NCI-H2227 (cell line): Measurements from ENCODE around the gene FOXP1.
"Not testable (repeated sequence)": the region's sequence is repeated elsewhere in the genome, so short reads cannot be mapped to it uniquely, and the experiment has no call there.

Experiments
- DNase-seq: peaks from one replicate; lab custom pipeline; 2025; ENCODE audit not compliant: unreplicated experiment; lab: John Stamatoyannopoulos, UW

The FOXP1 gene

DNA sequence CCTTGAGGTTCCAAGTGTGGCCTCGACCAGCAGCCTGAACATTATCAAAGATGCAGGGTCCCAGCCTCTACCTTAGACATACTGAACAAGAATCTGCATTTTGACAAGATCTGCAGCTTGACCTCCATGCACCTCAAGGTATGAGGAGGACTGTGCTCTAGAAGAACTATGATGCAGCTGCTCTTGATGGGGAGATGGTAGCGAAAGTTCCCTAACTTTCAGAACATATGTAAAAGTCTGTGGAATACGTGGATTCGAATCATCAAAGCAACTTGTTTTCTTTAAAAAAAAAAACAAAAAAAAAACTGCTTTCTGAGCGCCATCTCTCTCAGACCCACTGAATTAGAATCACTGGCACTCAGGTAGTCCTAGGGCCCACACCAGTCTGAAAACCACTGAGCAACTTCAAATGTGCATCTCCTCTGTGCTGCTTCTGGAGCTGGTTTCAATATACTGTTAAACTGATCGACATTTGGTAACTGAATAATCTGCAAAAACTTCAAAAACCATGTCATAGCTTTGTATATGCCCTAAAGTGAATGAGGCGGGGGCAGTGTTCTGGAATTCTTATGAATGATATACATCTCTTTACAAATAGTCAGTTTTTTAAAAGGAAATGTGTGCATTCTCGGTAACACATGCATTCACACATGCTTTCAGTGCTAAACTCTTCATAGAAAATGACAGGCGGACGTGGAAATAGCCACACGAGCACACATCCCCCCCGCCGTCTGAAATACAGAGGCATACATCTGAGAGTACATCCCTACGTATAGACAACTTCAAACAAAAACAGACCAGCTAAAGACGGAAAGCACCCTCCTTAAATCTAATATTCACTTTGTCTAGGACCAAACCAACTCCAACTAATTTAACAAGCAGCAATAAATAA, 128.8 kb downstream of the FOXP1 start:
- DNase-seq = no peak

DNA sequence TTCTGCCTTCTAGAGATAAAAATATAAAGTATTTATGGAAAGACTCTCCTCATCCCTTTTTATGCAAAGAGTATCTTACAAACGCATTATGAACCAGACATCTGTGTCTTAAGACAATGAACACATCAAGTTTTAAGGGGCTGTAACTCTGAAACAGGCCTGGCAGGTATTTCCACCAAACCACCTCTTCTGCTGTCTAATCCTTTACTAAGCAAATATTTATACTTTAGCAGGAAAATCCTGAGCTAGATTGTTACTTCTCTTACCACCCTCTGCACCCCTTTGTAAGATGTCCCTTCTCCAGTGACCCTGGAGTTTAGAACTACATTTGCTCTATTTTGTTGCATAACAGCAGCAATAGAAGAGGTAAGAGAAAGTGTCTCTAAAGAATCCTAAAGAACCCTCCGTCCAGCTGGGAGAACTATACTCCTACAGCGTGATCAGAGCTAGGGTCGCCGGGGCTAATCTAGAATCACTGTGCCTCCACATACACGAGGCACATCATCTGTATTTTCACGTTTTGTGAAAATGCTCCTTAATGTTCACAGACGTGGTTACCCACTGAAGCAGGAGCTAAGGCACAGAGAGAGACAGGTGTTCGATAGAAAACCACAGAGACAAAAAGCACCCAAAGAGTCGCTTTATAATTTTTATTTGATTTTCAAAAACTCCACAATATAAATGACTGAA, 129.6 kb downstream of the FOXP1 start:
- no peak for DNase-seq

- DNase-seq = no peak
Observed at GRCh38 chr3:71453319-71453718, 130.2 kb downstream of the FOXP1 start.

- DNase-seq = no peak
Observed at GRCh38 chr3:71451812-71452211, 131.7 kb downstream of the FOXP1 start.

DNA sequence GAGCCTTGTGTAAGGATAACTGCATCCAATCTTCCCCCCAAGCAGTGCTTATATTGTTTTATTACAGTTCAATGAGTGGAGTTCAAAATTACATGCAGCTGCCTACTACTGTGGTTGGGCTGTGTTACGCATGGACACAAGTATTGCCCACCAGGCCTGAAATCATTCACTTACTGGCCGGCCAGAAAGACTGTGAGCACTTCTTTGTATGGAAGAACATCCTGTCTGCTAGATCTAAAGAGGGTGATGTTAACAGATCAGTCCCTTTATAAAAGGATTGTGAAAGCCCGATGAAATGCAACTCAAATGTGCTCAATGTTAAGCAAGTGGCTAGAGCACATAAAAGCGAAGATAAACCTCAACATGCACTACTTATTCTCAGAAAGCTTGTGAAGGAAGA, 132.5 kb downstream of the FOXP1 start:
- no peak for DNase-seq

GRCh38 chr3:71450162-71450561, 133.4 kb downstream of the FOXP1 start:
- DNase-seq = no peak

GRCh38 chr3:71447803-71448202, 135.7 kb downstream of the FOXP1 start:
- DNase-seq = no peak

GRCh38 chr3:71447197-71447596, 136.3 kb downstream of the FOXP1 start:
- DNase-seq = no peak

GRCh38 chr3:71446734-71447133, 136.8 kb downstream of the FOXP1 start:
- no peak for DNase-seq

- no peak for DNase-seq
Observed at GRCh38 chr3:71446260-71446659, 137.3 kb downstream of the FOXP1 start.

DNA sequence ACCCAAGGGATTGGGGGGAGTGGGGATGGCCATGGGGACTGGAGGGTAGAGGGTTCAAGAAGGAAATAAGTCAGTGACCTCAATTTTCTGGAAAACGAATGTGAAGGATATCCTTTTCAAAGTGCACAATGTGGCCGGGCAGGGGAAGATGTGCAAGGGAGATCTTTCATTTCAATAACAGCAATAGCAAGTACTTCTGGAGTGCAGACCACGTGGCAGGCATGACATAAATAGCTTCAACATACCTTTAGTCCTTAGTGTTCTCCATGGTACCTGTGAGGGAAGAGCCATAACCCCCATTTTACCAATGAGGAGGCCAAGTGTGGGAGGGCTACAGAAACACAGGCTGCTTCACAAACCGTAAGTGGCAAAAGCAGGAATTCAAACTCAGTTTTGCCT, 138.7 kb downstream of the FOXP1 start:
- DNase-seq = no peak

GRCh38 chr3:71444028-71444860, 139.3 kb downstream of the FOXP1 start:
- DNase-seq = no peak

DNA sequence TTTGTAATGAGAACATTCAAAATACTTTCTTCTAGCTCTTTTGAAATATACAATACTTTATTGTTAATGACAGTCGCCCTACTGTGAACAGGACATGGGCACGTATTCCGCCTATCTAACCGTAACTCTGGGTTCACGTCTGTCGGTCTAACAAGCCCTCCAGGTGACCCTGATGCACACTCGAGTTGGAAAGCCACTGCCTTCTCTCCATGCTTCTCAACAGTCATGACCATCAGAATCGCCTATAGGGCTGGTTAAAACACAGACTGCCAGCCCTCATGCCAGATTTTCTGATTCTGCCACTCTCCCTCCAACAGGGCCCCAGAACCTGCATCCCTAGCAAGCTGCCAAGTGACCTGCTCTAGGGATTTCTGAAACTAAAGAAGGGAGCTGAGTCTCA, 140.2 kb downstream of the FOXP1 start:
- DNase-seq = no peak

GRCh38 chr3:71442652-71443042, 140.9 kb downstream of the FOXP1 start:
- no peak for DNase-seq

DNA sequence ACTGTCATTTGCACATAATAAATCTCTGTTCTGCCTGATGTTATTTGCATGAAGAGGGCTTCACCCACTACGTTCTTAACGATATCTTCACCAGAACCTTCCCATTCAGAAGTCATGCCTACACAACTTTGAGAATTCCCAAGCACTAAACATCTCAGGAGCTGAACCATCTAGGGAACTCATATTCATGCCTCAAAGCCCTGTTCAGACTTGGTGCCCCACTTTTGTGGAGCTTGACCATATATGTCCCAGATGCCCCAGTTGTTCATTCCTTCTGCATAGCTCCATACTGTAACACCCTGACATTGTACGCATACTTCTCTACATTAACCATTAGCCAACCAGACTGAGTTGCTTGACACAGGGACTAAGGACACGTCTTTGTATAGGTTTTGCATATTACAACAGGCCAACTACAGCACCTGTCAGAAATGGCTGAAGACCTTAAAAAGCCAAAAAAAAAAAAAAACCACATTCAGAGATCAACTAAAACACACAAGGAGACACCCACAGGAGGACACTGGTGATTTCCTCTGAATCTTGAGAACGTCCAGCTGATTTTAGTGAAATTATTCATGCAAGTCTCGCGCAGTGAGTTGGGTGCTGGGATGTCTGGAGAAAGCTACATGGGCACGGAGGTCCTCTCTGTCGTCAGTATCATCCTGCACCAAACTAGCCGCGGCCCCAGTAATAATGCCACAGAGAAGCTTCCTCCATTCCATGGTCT, 141.4 kb downstream of the FOXP1 start:
- no peak for DNase-seq

DNA sequence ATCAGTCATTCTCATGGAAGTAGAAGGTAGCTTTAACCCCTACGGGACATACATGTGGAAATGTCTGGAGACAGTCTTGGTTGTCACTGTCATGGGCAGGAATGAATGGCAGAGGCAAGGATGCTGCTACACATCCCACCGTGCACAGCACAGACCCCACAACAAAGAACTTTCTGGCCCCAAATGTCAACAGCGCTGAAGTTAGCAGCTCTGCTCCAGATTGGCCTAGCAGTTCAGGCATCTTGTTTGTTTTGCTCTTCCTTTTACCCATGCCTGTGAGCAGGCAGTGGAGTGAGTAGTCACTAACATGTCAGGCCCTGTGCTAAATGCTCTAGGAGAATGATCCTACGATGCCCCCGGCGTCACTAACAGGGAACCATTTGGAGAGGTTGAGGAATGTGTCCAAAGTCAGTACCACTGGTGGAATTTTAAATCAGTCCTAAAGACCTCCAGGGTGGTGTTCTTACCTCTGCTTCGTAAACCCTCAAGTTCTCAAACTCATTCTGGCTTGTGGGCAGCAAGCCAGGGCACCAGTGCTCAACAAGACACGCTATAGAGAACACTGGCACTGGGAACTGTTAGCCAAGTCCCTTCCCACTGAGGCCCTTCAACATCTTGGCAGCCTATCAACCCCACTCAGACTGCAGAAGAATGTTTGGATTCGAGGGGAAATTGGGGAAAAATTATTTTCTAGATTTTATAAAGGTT, 142.2 kb downstream of the FOXP1 start:
- DNase-seq = no peak

DNA sequence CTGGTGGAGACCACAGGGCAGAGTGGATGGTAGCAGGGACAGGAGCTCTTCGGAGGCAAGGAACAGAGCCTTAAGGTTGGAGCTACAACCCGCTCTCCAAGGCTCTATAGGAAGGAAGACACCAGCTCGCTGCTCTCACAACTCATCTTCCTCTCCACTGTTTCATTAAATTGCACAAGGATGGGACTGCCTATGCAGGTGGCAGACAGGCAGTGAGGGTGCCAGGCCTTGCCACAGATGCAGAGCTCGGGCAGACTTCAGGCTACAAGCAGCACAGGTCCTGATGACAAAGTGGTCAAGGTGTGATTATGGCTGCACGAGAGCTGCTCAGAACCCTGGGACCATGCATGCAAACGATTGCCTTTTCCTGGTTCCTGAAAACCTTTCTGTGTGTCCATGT, 144.6 kb downstream of the FOXP1 start:
- DNase-seq = no peak

DNA sequence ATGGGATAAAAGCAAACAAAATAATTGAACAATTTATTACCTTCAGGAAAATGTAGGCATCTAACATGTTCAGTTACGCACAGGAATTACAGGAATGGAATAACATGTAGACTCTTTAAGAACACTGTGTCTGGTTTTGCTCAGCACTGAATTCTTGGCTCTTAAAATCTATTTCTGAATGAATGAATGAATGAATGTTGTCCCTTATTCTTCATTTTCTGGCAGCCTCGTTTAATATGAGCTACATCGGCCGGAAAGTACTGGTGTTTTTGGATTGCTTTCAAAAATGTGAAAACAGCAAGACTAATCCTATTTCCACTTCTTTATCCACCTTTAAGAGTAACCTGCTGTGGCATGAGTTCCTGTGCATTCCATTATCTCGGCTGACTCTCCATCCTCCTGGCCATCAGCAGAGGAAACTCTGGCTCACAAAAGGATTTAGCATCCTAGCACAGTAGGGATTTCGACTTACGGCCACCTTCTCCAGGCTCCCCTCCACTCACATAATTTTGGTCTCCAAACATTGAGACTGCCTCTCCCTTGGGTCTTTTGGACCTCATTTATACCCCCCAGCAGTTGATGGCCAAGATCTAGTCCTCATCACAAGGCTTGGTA, 145.3 kb downstream of the FOXP1 start:
- DNase-seq = no peak

GRCh38 chr3:71436337-71436736, 147.2 kb downstream of the FOXP1 start:
- DNase-seq = no peak

GRCh38 chr3:71435836-71436235, 147.7 kb downstream of the FOXP1 start:
- not testable (repeated sequence) for DNase-seq
